Stimulated activated memory B cell treated with anti-CD40 and anti-IgM and Interleukin-4, amounts not matched to agents 10 μg/mL and 1 μg/mL and 100 μg/mL, for 72 hours (primary cell): ENCODE data around the gene CD81.

Source experiments
- ATAC-seq: fragments of 150-1000 bp; cut with Tn5 transposase; 2 replicates; pipeline ENCODE4 v1.10.0; 2021
- H3K27ac Mint-ChIP-seq: one replicate; pipeline ENCODE4 v1.8.0; 2022; ENCODE audit warnings: mild to moderate bottlenecking, mixed read lengths
- H3K27me3 Mint-ChIP-seq: one replicate; pipeline ENCODE4 v1.8.0; 2022; ENCODE audit warnings: mixed read lengths
- H3K36me3 Mint-ChIP-seq: one replicate; pipeline ENCODE4 v1.8.0; 2022; ENCODE audit warnings: mixed read lengths
- H3K4me1 Mint-ChIP-seq: one replicate; pipeline ENCODE4 v1.8.0; 2022; ENCODE audit warnings: mixed read lengths
- H3K4me3 Mint-ChIP-seq: one replicate; pipeline ENCODE4 v1.8.0; 2022; ENCODE audit warnings: mild to moderate bottlenecking, moderate library complexity, mixed read lengths
- H3K9me3 Mint-ChIP-seq: one replicate; pipeline ENCODE4 v1.8.0; 2022; ENCODE audit warnings: mixed read lengths

Gene CD81

GRCh38 chr11:2388431-2389376 lies 11.6 kb downstream of the CD81 start:
- peak overlapping the region; percentile 77 for H3K27ac Mint-ChIP-seq
- no peaks in the 10 kb centered on the region for H3K9me3 Mint-ChIP-seq
- peak overlapping the region; percentile 11 for H3K4me3 Mint-ChIP-seq
- peaks cover 95% of the 10 kb centered on the region for H3K4me1 Mint-ChIP-seq
- ATAC-seq: no peak
- no peaks in the 10 kb centered on the region for H3K27me3 Mint-ChIP-seq
- peaks cover 11% of the 10 kb centered on the region for H3K36me3 Mint-ChIP-seq

- Mint-ChIP-seq H3K36me3 (peaks cover 11% of the 10 kb centered on the region), H3K9me3 (no peaks in the 10 kb centered on the region), H3K27ac (peak overlapping the region; percentile 77), H3K4me1 (peaks cover 95% of the 10 kb centered on the region), H3K27me3 (no peaks in the 10 kb centered on the region), H3K4me3 (peak overlapping the region; percentile 27)
- no peak for ATAC-seq
These were observed 12.4 kb downstream of the CD81 start for GRCh38 chr11:2389377-2390026.

GRCh38 chr11:2390091-2390724 lies 13.1 kb downstream of the CD81 start:
- no peaks in the 10 kb centered on the region for H3K27me3 Mint-ChIP-seq
- peak overlapping the region; percentile 77 for H3K27ac Mint-ChIP-seq

GRCh38 chr11:2390725-2391151 lies 13.6 kb downstream of the CD81 start:
- Mint-ChIP-seq H3K36me3 (peaks cover 11% of the 10 kb centered on the region), H3K4me3 (peak overlapping the region; percentile 39)

More at GRCh38 chr11:2390091-2390724, 13.1 kb downstream of the CD81 start:
- no peaks in the 10 kb centered on the region for H3K9me3 Mint-ChIP-seq
- no peak for ATAC-seq
- H3K4me3 Mint-ChIP-seq: peak overlapping the region; percentile 29
- peaks cover 11% of the 10 kb centered on the region for H3K36me3 Mint-ChIP-seq
- H3K4me1 Mint-ChIP-seq: peaks cover 94% of the 10 kb centered on the region

GRCh38 chr11:2391181-2391975 lies 14.3 kb downstream of the CD81 start:
- H3K27me3 Mint-ChIP-seq: no peaks in the 10 kb centered on the region
- peaks cover 83% of the 10 kb centered on the region for H3K4me1 Mint-ChIP-seq
- H3K27ac Mint-ChIP-seq: peak overlapping the region; percentile 71
- no peak for ATAC-seq
- peaks cover 11% of the 10 kb centered on the region for H3K36me3 Mint-ChIP-seq
- H3K4me3 Mint-ChIP-seq: no peak overlapping the region
- no peaks in the 10 kb centered on the region for H3K9me3 Mint-ChIP-seq

More at GRCh38 chr11:2390725-2391151, 13.6 kb downstream of the CD81 start:
- H3K4me1 Mint-ChIP-seq: peaks cover 89% of the 10 kb centered on the region
- H3K9me3 Mint-ChIP-seq: no peaks in the 10 kb centered on the region
- ATAC-seq: no peak
- peak overlapping the region; percentile 77 for H3K27ac Mint-ChIP-seq
- H3K27me3 Mint-ChIP-seq: no peaks in the 10 kb centered on the region

GRCh38 chr11:2392241-2392959 lies 15.3 kb downstream of the CD81 start:
- H3K36me3 Mint-ChIP-seq: peaks cover 20% of the 10 kb centered on the region
- H3K4me3 Mint-ChIP-seq: peak overlapping the region; percentile 47
- H3K9me3 Mint-ChIP-seq: no peaks in the 10 kb centered on the region
- ATAC-seq: no peak
- no peaks in the 10 kb centered on the region for H3K27me3 Mint-ChIP-seq
- peak overlapping the region; percentile 71 for H3K27ac Mint-ChIP-seq
- peaks cover 73% of the 10 kb centered on the region for H3K4me1 Mint-ChIP-seq

- ATAC-seq: peak; percentile 75
- Mint-ChIP-seq H3K4me1 (peaks cover 67% of the 10 kb centered on the region), H3K4me3 (peak overlapping the region; percentile 47), H3K27ac (peak overlapping the region; percentile 71), H3K9me3 (no peaks in the 10 kb centered on the region), H3K27me3 (no peaks in the 10 kb centered on the region), H3K36me3 (peaks cover 24% of the 10 kb centered on the region)
These were observed 16.2 kb downstream of the CD81 start for GRCh38 chr11:2393111-2393868.

- Mint-ChIP-seq H3K27me3 (no peaks in the 10 kb centered on the region), H3K9me3 (no peaks in the 10 kb centered on the region), H3K4me3 (peak overlapping the region; percentile 42), H3K27ac (peak overlapping the region; percentile 71), H3K36me3 (peaks cover 24% of the 10 kb centered on the region), H3K4me1 (peaks cover 63% of the 10 kb centered on the region)
- peak; percentile 81 for ATAC-seq
These were observed 17.1 kb downstream of the CD81 start for GRCh38 chr11:2393941-2394817.

GRCh38 chr11:2394818-2395105 lies 17.7 kb downstream of the CD81 start:
- ATAC-seq: no peak
- peaks cover 24% of the 10 kb centered on the region for H3K36me3 Mint-ChIP-seq
- peak overlapping the region; percentile 42 for H3K4me3 Mint-ChIP-seq
- no peaks in the 10 kb centered on the region for H3K27me3 Mint-ChIP-seq
- no peaks in the 10 kb centered on the region for H3K9me3 Mint-ChIP-seq
- peaks cover 63% of the 10 kb centered on the region for H3K4me1 Mint-ChIP-seq
- H3K27ac Mint-ChIP-seq: peak overlapping the region; percentile 71

GRCh38 chr11:2395211-2395730 lies 18.2 kb downstream of the CD81 start:
- no peaks in the 10 kb centered on the region for H3K27me3 Mint-ChIP-seq
- H3K9me3 Mint-ChIP-seq: no peaks in the 10 kb centered on the region
- H3K36me3 Mint-ChIP-seq: peaks cover 22% of the 10 kb centered on the region
- H3K4me3 Mint-ChIP-seq: peak overlapping the region; percentile 42
- peak overlapping the region; percentile 71 for H3K27ac Mint-ChIP-seq
- H3K4me1 Mint-ChIP-seq: peaks cover 58% of the 10 kb centered on the region
- no peak for ATAC-seq

- Mint-ChIP-seq H3K27me3 (no peaks in the 10 kb centered on the region), H3K4me3 (no peak overlapping the region), H3K4me1 (peaks cover 52% of the 10 kb centered on the region), H3K27ac (no peak overlapping the region), H3K36me3 (peaks cover 17% of the 10 kb centered on the region), H3K9me3 (no peaks in the 10 kb centered on the region)
- no peak for ATAC-seq
These were observed 18.7 kb downstream of the CD81 start for GRCh38 chr11:2395856-2396255.

- H3K27ac Mint-ChIP-seq: no peak overlapping the region
- peaks cover 17% of the 10 kb centered on the region for H3K36me3 Mint-ChIP-seq
- H3K4me3 Mint-ChIP-seq: no peak overlapping the region
- H3K9me3 Mint-ChIP-seq: no peaks in the 10 kb centered on the region
- no peaks in the 10 kb centered on the region for H3K27me3 Mint-ChIP-seq
- H3K4me1 Mint-ChIP-seq: peaks cover 50% of the 10 kb centered on the region
- no peak for ATAC-seq
These were observed 19.4 kb downstream of the CD81 start for GRCh38 chr11:2396471-2396870.

- Mint-ChIP-seq H3K9me3 (no peaks in the 10 kb centered on the region), H3K4me3 (no peak overlapping the region), H3K4me1 (peaks cover 47% of the 10 kb centered on the region), H3K27ac (no peak overlapping the region), H3K36me3 (peaks cover 13% of the 10 kb centered on the region), H3K27me3 (no peaks in the 10 kb centered on the region)
- ATAC-seq: no peak
These were observed 19.9 kb downstream of the CD81 start for GRCh38 chr11:2397005-2397404.
